CD4-positive, alpha-beta memory T cell (primary cell): ENCODE data around the gene ELP1. TPM values are rescaled to one million over a fixed set of nuclear protein-coding genes. Genes with fewer than 3 reads are reported as not detected.
"Not testable (repeated sequence)": the region's sequence is repeated elsewhere in the genome, so short reads cannot be mapped to it uniquely, and the experiment has no call there.

Experiments
- CTCF ChIA-PET: fragments of 350-600 bp; sonication (Branson Sonifier 250); formaldehyde crosslinking; loops from one replicate; lab custom pipeline; 2021; ENCODE audit warnings: inconsistent platforms; ENCODE audit not compliant: partially characterized antibody; lab: Charles Lee
- POLR2A ChIA-PET: fragments of 350-600 bp; sonication (Branson Sonifier 250); formaldehyde crosslinking; loops from one replicate; lab custom pipeline; 2021; ENCODE audit not compliant: partially characterized antibody; lab: Charles Lee
- DNase-seq, 5 donors: peaks; one replicate each; pipeline versions ENCODE4 v3.0.0 to v3.0.0-alpha.2; 2020 to 2022; ENCODE audit warnings: mixed read lengths in 1 of 5
- H3K27ac ChIP-seq: one replicate; pipeline ENCODE4 v1.7.0; 2013; ENCODE audit warnings: low read depth, low read length
- H3K27me3 ChIP-seq: 2 replicates; pipeline ENCODE4 v1.7.0; 2013; ENCODE audit warnings: mild to moderate bottlenecking, low read length, moderate library complexity; ENCODE audit not compliant: insufficient read depth
- H3K36me3 ChIP-seq: 2 replicates; pipeline ENCODE4 v1.7.0; 2013; ENCODE audit warnings: mild to moderate bottlenecking, low read length, moderate library complexity; ENCODE audit not compliant: insufficient read depth
- H3K4me1 ChIP-seq: 2 replicates; pipeline ENCODE4 v1.7.0; 2013; ENCODE audit warnings: mild to moderate bottlenecking, low read length, moderate library complexity; ENCODE audit not compliant: insufficient read depth
- H3K4me3 ChIP-seq, 2 donors: one replicate each; pipeline ENCODE4 v1.7.0; 2013; ENCODE audit warnings: low read length in 2 of 2, mild to moderate bottlenecking in 1 of 2
- H3K9me3 ChIP-seq, 2 donors: one replicate each; pipeline ENCODE4 v1.7.0; 2013; ENCODE audit warnings: low read length in 2 of 2, control low read depth in 1 of 2; ENCODE audit not compliant: control insufficient read depth in 1 of 2
- H3K27ac Mint-ChIP-seq, 7 donors: one replicate each; pipeline ENCODE4 v1.8.0; 2020 to 2021; ENCODE audit warnings: mixed read lengths in 7 of 7, mild to moderate bottlenecking in 6 of 7, inconsistent platforms in 3 of 7, moderate library complexity in 3 of 7
- H3K27me3 Mint-ChIP-seq, 2 donors: one replicate each; pipeline ENCODE4 v1.8.0; 2020 to 2021; ENCODE audit warnings: mixed read lengths in 2 of 2
- H3K36me3 Mint-ChIP-seq, 2 donors: one replicate each; pipeline ENCODE4 v1.8.0; 2020 to 2021; ENCODE audit warnings: mixed read lengths in 2 of 2, inconsistent platforms in 1 of 2, mild to moderate bottlenecking in 1 of 2
- H3K4me1 Mint-ChIP-seq, 4 donors: one replicate each; pipeline ENCODE4 v1.8.0; 2020 to 2021; ENCODE audit warnings: mixed read lengths in 4 of 4, mild to moderate bottlenecking in 1 of 4
- H3K4me3 Mint-ChIP-seq, 8 donors: one replicate each; pipeline ENCODE4 v1.8.0; 2020 to 2021; ENCODE audit warnings: mixed read lengths in 8 of 8, mild to moderate bottlenecking in 7 of 8, moderate library complexity in 6 of 8, inconsistent platforms in 3 of 8
- H3K9me3 Mint-ChIP-seq, 8 donors: one replicate each; pipeline ENCODE4 v1.8.0; 2020 to 2021; ENCODE audit warnings: mixed read lengths in 8 of 8, mild to moderate bottlenecking in 5 of 8, inconsistent platforms in 3 of 8, moderate library complexity in 1 of 8
- intact Hi-C: fragments of 100-400 bp; cut with micrococcal nuclease; formaldehyde crosslinking; loops from one replicate; pipeline ENCODE4 v1.15.1; 2023
- polyA plus RNA-seq, 2 donors: library from polyadenylated mRNA; unstranded; fragments of 300-500 nt; fragmentation: Illumina TruSeq; gene quantifications; one replicate each; pipeline ENCODE4 v1.2.3, GENCODE V29; 2021
- total RNA-seq, 2 experiments: library from RNA; stranded (reverse); gene quantifications; one replicate each; pipeline ENCODE4 v1.2.3, GENCODE V29; 2021

Gene ELP1
- total and polyA plus RNA-seq, 4 experiments from 2014 or later: 21.2 to 32.3 (median 25.3) TPM

DNA sequence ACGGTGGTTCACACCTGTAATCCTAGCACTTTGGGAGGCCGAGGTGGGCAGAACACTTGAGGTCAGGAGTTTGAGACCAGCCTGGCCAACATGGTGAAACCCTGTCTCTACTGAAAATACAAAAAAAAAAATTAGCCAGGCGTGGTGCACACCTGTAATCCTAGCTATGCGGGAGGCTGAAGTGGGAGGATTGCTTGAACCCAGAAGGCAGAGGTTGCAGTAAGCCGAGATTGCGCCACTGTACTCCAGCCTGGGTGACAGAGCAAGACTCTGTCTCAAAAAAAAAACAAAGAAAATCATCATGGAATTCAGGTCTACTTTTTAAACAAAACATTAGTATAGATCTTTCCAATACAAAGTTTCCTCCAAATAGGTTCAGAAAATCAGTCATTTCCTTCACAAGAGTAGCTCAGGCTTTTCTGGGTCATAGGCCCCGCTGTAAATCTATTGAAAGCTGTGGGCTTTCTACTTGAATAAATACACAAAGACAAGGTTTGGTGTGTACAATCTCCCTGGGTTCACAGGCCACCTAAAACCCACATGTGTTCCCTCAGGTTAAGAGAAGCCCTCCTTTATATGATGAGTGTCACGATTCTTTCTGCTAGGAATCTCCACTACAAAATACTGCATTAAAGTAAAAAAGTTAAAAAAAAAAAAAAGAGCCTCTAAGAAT lies 34.8 kb downstream of the ELP1 start:
- CTCF ChIA-PET: interaction anchor here (0.8 to 1.6 kb wide), 2 partner anchors 10 to 29 kb away, joined by 3 to 5 read pairs; no protein-coding TSS in a partner anchor
- H3K27ac ChIP-seq, DNase-seq, H3K9me3 Mint-ChIP-seq, intact Hi-C loops, H3K27me3 Mint-ChIP-seq, H3K4me3 ChIP-seq, H3K27me3 ChIP-seq, H3K4me3 Mint-ChIP-seq, H3K4me1 Mint-ChIP-seq, POLR2A ChIA-PET, H3K4me1 ChIP-seq, H3K27ac Mint-ChIP-seq, H3K9me3 ChIP-seq: not testable (repeated sequence)
- H3K36me3 Mint-ChIP-seq: peaks cover 83 to 97% of the 10 kb centered on the region in 2 donors
- peaks cover 65% of the 10 kb centered on the region for H3K36me3 ChIP-seq

GRCh38 chr9:108897324-108898096 lies 36.4 kb downstream of the ELP1 start:
- Histone ChIP-seq H3K4me3 (no peak overlapping the region), H3K4me1 (no peaks in the 10 kb centered on the region), H3K9me3 (no peaks in the 10 kb centered on the region), H3K27ac (no peak overlapping the region), H3K36me3 (peaks cover 71% of the 10 kb centered on the region), H3K27me3 (no peaks in the 10 kb centered on the region)
- Mint-ChIP-seq H3K9me3 (no peaks in the 10 kb centered on the region), H3K4me3 (no peak overlapping the region), H3K36me3 (peaks cover 81 to 96% of the 10 kb centered on the region in 2 donors), H3K4me1 (peaks cover 0 to 1% (median 0%) of the 10 kb centered on the region in 4 donors), H3K27ac (no peak overlapping the region), H3K27me3 (no peaks in the 10 kb centered on the region)
- POLR2A ChIA-PET: no interaction called here
- no peak for DNase-seq
- intact Hi-C loops: no loop called here
- CTCF ChIA-PET: no interaction called here

DNA sequence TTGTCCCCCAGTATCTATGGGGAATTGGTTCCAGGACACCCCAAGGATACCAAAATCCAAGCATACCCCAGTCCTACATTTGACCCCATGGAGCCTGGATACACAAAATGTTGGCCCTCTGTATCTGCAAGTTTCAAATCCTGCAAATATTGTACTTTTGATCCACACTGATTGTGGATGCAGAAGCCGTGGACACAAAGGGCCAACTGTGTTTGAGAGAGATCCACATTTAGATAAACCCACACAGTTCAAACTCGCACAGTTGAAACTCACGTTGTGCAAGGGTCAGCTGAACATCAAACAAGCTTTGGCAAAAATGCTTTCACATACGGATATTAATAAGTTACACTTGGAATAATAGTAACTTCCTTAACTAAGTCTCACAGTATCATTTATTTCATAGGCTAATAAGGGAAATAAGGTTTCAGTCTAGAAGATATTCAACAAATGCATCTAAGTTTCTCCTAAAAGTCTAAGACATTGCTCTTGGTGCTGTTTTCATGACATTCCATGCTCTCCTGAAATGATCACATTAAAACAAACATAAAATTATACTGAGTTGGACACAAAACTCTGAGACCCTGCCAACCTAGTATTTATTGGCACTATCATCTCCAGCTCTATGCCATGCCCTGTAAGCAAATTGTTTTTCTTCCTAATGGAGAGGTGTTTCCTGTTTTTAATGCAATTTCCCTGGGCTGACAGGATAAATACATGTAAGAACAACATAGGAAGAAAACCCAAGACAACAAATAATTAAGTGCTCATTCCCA lies 39.5 kb downstream of the ELP1 start:
- H3K27ac ChIP-seq: no peak overlapping the region
- H3K9me3 ChIP-seq: no peaks in the 10 kb centered on the region
- H3K4me3 ChIP-seq: no peak overlapping the region
- Mint-ChIP-seq H3K9me3 (no peaks in the 10 kb centered on the region), H3K4me3 (no peak overlapping the region), H3K27me3 (no peaks in the 10 kb centered on the region), H3K36me3 (peaks cover 75 to 98% of the 10 kb centered on the region in 2 donors), H3K4me1 (peaks cover 0 to 3% (median 0%) of the 10 kb centered on the region in 4 donors), H3K27ac (no peak overlapping the region)
- CTCF ChIA-PET: no interaction called here
- H3K4me1 ChIP-seq: no peaks in the 10 kb centered on the region
- H3K27me3 ChIP-seq: no peaks in the 10 kb centered on the region
- no peak for DNase-seq
- POLR2A ChIA-PET: no interaction called here
- peaks cover 82% of the 10 kb centered on the region for H3K36me3 ChIP-seq
- intact Hi-C loops: no loop called here

DNA sequence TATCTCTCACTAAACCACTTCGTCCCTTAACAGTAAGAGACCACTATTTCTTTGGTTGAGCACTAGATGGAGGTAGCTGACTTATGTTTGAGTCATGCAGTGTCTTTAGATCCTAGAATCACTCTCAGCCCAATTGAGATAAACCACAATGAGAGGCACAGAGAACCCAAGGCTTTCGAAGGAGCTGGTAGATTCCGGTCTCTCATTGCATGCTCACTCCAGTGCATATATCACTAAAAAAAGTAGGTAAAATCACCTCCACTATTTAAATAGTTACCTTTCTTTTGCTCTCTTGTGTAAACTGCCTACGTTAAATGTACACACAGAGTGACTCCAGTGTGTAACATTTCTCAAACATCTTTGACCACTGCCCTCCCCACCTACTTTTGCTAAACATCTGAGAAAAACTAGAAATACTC lies 44.3 kb downstream of the ELP1 start:
- Mint-ChIP-seq H3K27ac (peak overlapping the region in 2 of 7 donors; percentile 16 to 65), H3K36me3 (peaks cover 65 to 81% of the 10 kb centered on the region in 2 donors), H3K4me3 (no peak overlapping the region), H3K27me3 (no peaks in the 10 kb centered on the region), H3K4me1 (peaks cover 0 to 4% (median 0%) of the 10 kb centered on the region in 4 donors), H3K9me3 (no peaks in the 10 kb centered on the region)
- intact Hi-C loops: loop anchor here (2.0 to 10.0 kb wide), 3 partner anchors 65 to 431 kb away; partner anchors contain the start of gene EPB41L4B
- Histone ChIP-seq H3K4me1 (no peaks in the 10 kb centered on the region), H3K4me3 (no peak overlapping the region), H3K36me3 (peaks cover 67% of the 10 kb centered on the region), H3K27ac (no peak overlapping the region), H3K27me3 (no peaks in the 10 kb centered on the region), H3K9me3 (no peaks in the 10 kb centered on the region)
- DNase-seq: no peak
- ChIA-PET CTCF (interaction anchor here (0.8 to 1.5 kb wide), 4 partner anchors 15 to 70 kb away, joined by 3 to 7 read pairs (median 4); no protein-coding TSS in a partner anchor), POLR2A (no interaction called here)

DNA sequence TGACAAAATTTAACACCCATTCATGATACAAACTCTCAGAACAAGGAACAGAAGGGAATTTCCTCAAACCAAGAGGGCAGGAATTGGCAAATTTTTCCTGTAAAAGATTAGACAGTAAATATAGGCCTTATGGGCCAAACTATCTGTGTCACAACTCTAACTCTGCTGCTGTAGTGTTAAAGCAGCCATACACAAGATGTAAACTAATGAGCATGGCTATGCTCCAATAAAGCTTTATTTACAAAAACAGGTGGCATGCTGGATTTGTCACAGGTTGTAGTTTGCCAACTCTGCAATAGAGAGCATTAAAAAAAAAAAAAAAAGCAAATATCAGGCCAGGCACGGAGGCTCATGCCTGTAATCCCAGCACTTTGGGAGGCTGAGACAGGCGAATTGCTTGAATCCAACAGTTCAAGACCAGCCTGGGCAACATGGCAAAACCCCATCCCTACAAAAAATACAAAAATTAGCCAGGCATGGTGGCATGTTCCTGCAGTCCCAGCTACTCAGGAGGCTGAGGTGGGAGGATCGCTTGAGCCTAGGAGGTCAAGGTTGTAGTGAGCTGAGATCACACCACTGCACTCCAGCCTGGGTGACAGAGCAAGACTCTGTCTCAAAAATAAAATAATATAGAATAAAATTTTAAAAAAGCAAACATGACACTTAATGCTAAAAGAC lies 47.2 kb downstream of the ELP1 start:
- H3K4me1 Mint-ChIP-seq, H3K27me3 ChIP-seq, H3K9me3 Mint-ChIP-seq, DNase-seq, H3K27me3 Mint-ChIP-seq, H3K4me3 Mint-ChIP-seq, H3K4me1 ChIP-seq, H3K9me3 ChIP-seq, POLR2A ChIA-PET, H3K27ac ChIP-seq, CTCF ChIA-PET, H3K4me3 ChIP-seq: not testable (repeated sequence)
- peaks cover 59 to 62% of the 10 kb centered on the region in 2 donors for H3K36me3 Mint-ChIP-seq
- intact Hi-C loops: loop anchor here (10.0 kb wide), 1 partner anchor 308 kb away; no protein-coding TSS in a partner anchor
- H3K27ac Mint-ChIP-seq: peak overlapping the region in 2 of 7 donors; percentile 16 to 63
- peaks cover 53% of the 10 kb centered on the region for H3K36me3 ChIP-seq

- Mint-ChIP-seq H3K4me3 (no peak overlapping the region), H3K27me3 (no peaks in the 10 kb centered on the region), H3K4me1 (peaks cover 0 to 2% (median 0%) of the 10 kb centered on the region in 4 donors), H3K27ac (no peak overlapping the region), H3K9me3 (no peaks in the 10 kb centered on the region), H3K36me3 (peaks cover 54 to 56% of the 10 kb centered on the region in 2 donors)
- Histone ChIP-seq H3K4me1 (no peaks in the 10 kb centered on the region), H3K27me3 (no peaks in the 10 kb centered on the region), H3K9me3 (no peaks in the 10 kb centered on the region), H3K27ac (no peak overlapping the region), H3K4me3 (no peak overlapping the region), H3K36me3 (peaks cover 46% of the 10 kb centered on the region)
- intact Hi-C loops: loop anchor here (10.0 kb wide), 1 partner anchor 309 kb away; no protein-coding TSS in a partner anchor
- no peak for DNase-seq
- ChIA-PET POLR2A (no interaction called here), CTCF (interaction anchor here (0.6 kb wide), 1 partner anchor 408 kb away, joined by 3 read pairs; no protein-coding TSS in a partner anchor)
Measured at GRCh38 chr9:108885643-108886348, 48.1 kb downstream of the ELP1 start.
